ENCODE results near the gene B3GALT6.

Gene B3GALT6

DNA sequence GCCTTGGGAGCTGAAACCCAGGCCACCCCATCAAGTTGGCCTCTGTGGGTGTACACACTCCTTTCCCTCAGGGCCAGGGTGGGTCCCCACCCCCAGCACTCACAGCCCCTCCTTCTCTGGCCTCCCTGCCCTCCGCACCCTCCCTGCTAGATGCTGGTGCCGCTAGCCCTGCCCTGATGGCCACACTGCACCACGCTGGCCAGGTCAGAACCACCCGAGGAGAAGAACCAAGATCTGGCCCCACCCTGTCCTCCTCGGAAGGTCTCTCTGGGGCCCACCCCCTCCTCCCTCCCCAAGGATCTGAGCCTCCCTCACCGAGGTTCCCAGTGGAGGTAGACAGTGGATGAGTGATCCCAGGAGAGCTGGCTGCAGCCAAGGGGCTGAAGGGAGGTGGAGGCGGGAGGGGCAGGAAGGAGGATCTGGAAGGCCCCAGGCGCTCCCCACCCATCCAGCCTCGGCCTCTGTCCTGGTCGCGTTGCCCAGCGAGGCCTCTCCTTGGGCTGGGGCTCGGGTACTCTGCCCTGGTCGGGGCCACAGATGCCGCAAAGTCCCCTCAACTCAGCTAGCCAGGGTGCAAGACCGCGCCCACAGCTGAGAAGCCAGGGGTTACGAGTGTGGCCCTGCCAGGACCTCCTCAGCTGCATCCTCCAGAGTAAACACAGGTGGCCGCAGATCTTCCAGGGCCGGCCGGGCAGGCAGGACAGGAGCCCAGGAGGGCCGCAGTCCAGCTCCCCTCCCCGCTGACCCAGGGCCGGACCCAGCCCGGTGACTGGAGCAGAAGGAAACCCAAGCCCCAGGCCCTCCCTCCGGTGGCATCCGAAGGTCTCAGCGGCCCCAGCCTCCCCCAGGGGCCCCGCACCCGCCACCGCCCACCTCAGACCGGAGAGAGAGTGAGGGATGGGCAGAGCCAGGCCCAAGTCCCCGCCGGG is 5.2 kb downstream of the B3GALT6 start:
- no peak overlapping the region for H3K27ac ChIP-seq
- peaks cover 5% of the 10 kb centered on the region; the same call in 1 of the 2 replicates for H3K79me2 ChIP-seq (ENCODE audit: insufficient read depth, low read depth)
- H3K9ac ChIP-seq: no peak overlapping the region
- TF ChIP-seq, protein P1, sequence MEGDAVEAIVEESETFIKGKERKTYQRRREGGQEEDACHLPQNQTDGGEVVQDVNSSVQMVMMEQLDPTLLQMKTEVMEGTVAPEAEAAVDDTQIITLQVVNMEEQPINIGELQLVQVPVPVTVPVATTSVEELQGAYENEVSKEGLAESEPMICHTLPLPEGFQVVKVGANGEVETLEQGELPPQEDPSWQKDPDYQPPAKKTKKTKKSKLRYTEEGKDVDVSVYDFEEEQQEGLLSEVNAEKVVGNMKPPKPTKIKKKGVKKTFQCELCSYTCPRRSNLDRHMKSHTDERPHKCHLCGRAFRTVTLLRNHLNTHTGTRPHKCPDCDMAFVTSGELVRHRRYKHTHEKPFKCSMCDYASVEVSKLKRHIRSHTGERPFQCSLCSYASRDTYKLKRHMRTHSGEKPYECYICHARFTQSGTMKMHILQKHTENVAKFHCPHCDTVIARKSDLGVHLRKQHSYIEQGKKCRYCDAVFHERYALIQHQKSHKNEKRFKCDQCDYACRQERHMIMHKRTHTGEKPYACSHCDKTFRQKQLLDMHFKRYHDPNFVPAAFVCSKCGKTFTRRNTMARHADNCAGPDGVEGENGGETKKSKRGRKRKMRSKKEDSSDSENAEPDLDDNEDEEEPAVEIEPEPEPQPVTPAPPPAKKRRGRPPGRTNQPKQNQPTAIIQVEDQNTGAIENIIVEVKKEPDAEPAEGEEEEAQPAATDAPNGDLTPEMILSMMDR (conservative IDR thresholded peaks at IDR 0.05; ENCODE audit: low read depth, low read length): no peak
- no peaks in the 10 kb centered on the region for H4K20me1 ChIP-seq (ENCODE audit: insufficient read depth)
- H3K4me2 ChIP-seq: no peak overlapping the region
- H3K4me3 ChIP-seq (IDR thresholded peaks at IDR 0.05; ENCODE audit: insufficient read depth, low read depth, low read length): no peak overlapping the region
- peaks cover 30% of the 10 kb centered on the region for H3K27me3 ChIP-seq (ENCODE audit: insufficient read depth, low read depth)
- no peak overlapping the region for H2AFZ ChIP-seq (ENCODE audit: low read depth)
- H3K36me3 ChIP-seq (ENCODE audit: insufficient read depth): no peaks in the 10 kb centered on the region
- H3K4me1 ChIP-seq (ENCODE audit: low read depth, poor library complexity, severe bottlenecking): peaks cover 13% of the 10 kb centered on the region

DNA sequence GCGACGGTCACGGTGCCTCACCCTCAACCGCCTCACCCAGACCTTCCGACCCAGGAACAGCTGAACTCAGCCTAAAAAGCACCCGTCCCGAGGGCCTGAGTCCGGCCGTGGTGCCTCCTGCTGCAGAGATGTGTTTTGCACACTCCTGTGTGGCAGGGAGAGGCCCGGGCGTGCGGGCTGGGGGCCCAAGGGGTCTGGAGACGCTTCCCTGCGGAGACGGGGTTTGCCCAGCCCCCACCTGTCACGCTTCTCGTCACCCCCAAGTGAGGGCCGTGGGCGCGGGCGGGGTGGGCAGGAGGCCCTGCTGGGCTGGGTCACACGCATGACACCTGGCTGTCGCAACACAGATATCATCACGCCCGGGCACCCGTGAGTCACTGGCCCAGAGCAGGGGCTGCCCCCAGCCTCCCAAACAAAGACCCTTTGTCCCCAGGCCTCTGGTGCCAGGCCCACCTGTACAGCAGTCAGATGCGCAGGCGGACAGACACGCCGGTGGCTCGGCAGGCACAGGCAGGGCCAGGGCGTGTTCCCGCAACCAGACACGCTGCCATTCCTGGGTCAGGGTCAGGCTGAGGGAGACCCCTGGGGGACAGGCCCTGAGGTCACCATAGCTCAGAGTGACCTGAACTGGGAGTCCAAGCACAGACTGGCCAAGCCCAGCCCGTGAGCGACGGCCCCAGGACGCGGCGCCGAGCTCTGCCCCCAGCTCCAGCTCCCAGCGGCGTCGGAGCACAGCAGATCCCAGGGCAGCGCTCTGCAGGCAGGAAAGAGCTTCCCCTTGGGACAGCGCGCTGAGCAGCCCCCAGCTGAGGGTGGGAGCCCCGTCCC is 6.1 kb downstream of the B3GALT6 start:
- TF ChIP-seq, protein P1 (conservative IDR thresholded peaks at IDR 0.05; ENCODE audit: low read depth, low read length): no peak
- Histone ChIP-seq H3K36me3 (ENCODE audit: insufficient read depth) (no peaks in the 10 kb centered on the region), H3K4me3 (IDR thresholded peaks at IDR 0.05; ENCODE audit: insufficient read depth, low read depth, low read length) (no peak overlapping the region), H2AFZ (ENCODE audit: low read depth) (no peak overlapping the region), H3K27ac (no peak overlapping the region), H3K9ac (no peak overlapping the region), H3K4me2 (no peak overlapping the region), H3K4me1 (ENCODE audit: low read depth, poor library complexity, severe bottlenecking) (peaks cover 13% of the 10 kb centered on the region), H3K27me3 (ENCODE audit: insufficient read depth, low read depth) (peaks cover 38% of the 10 kb centered on the region), H3K79me2 (ENCODE audit: insufficient read depth, low read depth) (peaks cover 5% of the 10 kb centered on the region; the same call in 1 of the 2 replicates), H4K20me1 (ENCODE audit: insufficient read depth) (no peaks in the 10 kb centered on the region)

DNA sequence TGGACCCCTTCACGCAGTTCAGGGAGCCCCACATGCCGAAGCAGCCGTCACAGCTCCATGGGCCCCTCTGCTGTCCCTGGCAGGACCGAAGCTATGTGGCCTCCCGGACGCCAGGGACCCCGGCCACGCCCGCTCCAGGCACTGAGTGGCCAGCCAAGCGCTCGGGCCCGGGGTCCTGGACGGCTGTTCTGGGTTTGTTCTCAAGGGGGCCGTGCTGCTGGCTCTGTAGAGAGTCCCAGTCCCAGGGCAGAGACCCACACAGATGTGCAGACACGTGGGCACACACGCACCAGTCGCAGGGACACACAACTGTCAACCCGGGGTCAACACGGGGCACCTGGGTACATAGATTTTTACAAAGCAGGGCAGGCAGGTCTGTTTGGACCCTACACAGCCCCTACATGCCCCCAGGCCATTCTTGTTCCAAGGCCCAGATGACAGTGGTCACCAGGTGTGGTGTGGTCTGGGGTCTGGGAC is 6.7 kb downstream of the B3GALT6 start:
- H3K4me3 ChIP-seq (IDR thresholded peaks at IDR 0.05; ENCODE audit: insufficient read depth, low read depth, low read length): no peak overlapping the region
- H3K36me3 ChIP-seq (ENCODE audit: insufficient read depth): no peaks in the 10 kb centered on the region
- TF ChIP-seq, protein P1 (conservative IDR thresholded peaks at IDR 0.05; ENCODE audit: low read depth, low read length): no peak
- H2AFZ ChIP-seq (ENCODE audit: low read depth): no peak overlapping the region
- H3K27me3 ChIP-seq (ENCODE audit: insufficient read depth, low read depth): peaks cover 44% of the 10 kb centered on the region
- H3K4me2 ChIP-seq: no peak overlapping the region
- no peaks in the 10 kb centered on the region; the same call in 1 of the 2 replicates for H3K79me2 ChIP-seq (ENCODE audit: insufficient read depth, low read depth)
- H3K4me1 ChIP-seq (ENCODE audit: low read depth, poor library complexity, severe bottlenecking): peaks cover 13% of the 10 kb centered on the region
- no peak overlapping the region for H3K9ac ChIP-seq
- no peaks in the 10 kb centered on the region for H4K20me1 ChIP-seq (ENCODE audit: insufficient read depth)
- H3K27ac ChIP-seq: no peak overlapping the region

DNA sequence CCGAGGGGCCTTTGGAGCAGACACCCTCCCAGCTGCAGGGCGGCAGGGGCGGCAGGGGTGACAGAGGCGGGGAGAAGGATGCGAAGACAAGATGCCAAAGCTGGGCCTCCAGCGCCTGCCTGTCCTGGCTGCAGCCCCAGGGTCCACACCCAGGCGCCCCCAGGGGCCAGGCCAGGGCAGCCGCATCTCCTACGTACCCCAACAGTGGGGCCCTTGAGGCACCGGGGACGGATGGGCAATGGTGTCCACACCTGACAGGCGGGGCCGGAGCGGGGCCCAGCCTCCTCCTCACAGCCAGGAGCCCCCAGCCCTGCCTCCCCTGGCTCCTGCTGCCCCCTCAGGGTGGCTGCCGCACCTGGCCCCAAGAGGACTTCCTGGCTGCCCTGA is 7.2 kb downstream of the B3GALT6 start:
- TF ChIP-seq, protein P1 (conservative IDR thresholded peaks at IDR 0.05; ENCODE audit: low read depth, low read length): no peak
- no peaks in the 10 kb centered on the region for H3K36me3 ChIP-seq (ENCODE audit: insufficient read depth)
- H3K4me3 ChIP-seq (IDR thresholded peaks at IDR 0.05; ENCODE audit: insufficient read depth, low read depth, low read length): no peak overlapping the region
- no peak overlapping the region for H3K4me2 ChIP-seq
- no peaks in the 10 kb centered on the region for H3K79me2 ChIP-seq (ENCODE audit: insufficient read depth, low read depth)
- no peaks in the 10 kb centered on the region for H4K20me1 ChIP-seq (ENCODE audit: insufficient read depth)
- H3K4me1 ChIP-seq (ENCODE audit: low read depth, poor library complexity, severe bottlenecking): peaks cover 13% of the 10 kb centered on the region
- no peak overlapping the region for H3K9ac ChIP-seq
- peaks cover 48% of the 10 kb centered on the region for H3K27me3 ChIP-seq (ENCODE audit: insufficient read depth, low read depth)
- no peak overlapping the region for H3K27ac ChIP-seq
- H2AFZ ChIP-seq (ENCODE audit: low read depth): no peak overlapping the region

Data from KMS-11 (cell line).